Endothelial cell of umbilical vein (primary cell): Measurements from ENCODE around the gene ERMAP. TPM values are rescaled to one million over a fixed set of nuclear protein-coding genes. Genes with fewer than 3 reads are reported as not detected.
"Not testable (repeated sequence)": the region's sequence is repeated elsewhere in the genome, so short reads cannot be mapped to it uniquely, and the experiment has no call there.

Experiments used
- BruUV-seq: library from RNA; stranded (reverse); fragments of 400-500 nt; replicated peaks from 2 replicates; lab custom pipeline; 2021; lab: Mats Ljungman, UMichigan
- CTCF ChIA-PET: fragments of 300-600, 350-600 bp; sonication (Branson Sonifier 250); formaldehyde crosslinking; loops from one replicate; lab custom pipeline; 2021; ENCODE audit warnings: antibody characterized with exemption, inconsistent platforms; lab: Charles Lee
- POLR2A ChIA-PET: fragments of 300-600, 350-600 bp; sonication (Branson Sonifier 250); formaldehyde crosslinking; loops from one replicate; lab custom pipeline; 2021; ENCODE audit warnings: antibody characterized with exemption, inconsistent platforms; lab: Charles Lee
- DNase-seq: peaks from one replicate; pipeline ENCODE4 v3.0.0-alpha.2; 2011; ENCODE audit warnings: low read depth, low spot score
- FAIRE-seq: peaks from 2 replicates; lab custom pipeline; 2011; peaks lifted over from hg19 to GRCh38; lab: Jason Lieb, UNC
- H2AFZ ChIP-seq: 2 replicates; pipeline ENCODE4 v1.6.0; 2012; ENCODE audit warnings: low read depth, low read length, control low read depth, inconsistent platforms
- H3K27ac ChIP-seq: 2 replicates; pipeline ENCODE4 v1.5.1; 2011; ENCODE audit warnings: low read depth, mild to moderate bottlenecking, control low read depth, low read length, moderate library complexity; ENCODE audit not compliant: insufficient read depth
- H3K27me3 ChIP-seq, 2 experiments: 2 replicates each; pipeline versions ENCODE4 v1.6.0 to v1.6.1; 2011; ENCODE audit warnings: low read length in 2 of 2, mixed read lengths in 1 of 2; ENCODE audit not compliant: control insufficient read depth in 2 of 2, insufficient read depth in 2 of 2
- H3K36me3 ChIP-seq, 2 experiments: 2 replicates in 1 of 2; 3 replicates in 1 of 2; pipeline ENCODE4 v1.5.1; 2011; ENCODE audit warnings: low read length in 2 of 2, mild to moderate bottlenecking in 1 of 2, moderate library complexity in 1 of 2; ENCODE audit not compliant: control insufficient read depth in 2 of 2, insufficient read depth in 2 of 2; ENCODE audit errors: extremely low read depth in 1 of 2
- H3K4me1 ChIP-seq: 3 replicates; pipeline ENCODE4 v1.5.1; 2011; ENCODE audit warnings: mild to moderate bottlenecking, low read length; ENCODE audit not compliant: control insufficient read depth, insufficient read depth; ENCODE audit errors: extremely low read depth
- H3K4me2 ChIP-seq: 2 replicates; pipeline ENCODE4 v1.6.1; 2011; ENCODE audit warnings: low read length, control low read depth, mixed read lengths; ENCODE audit not compliant: insufficient read depth
- H3K4me3 ChIP-seq, 3 experiments: fragments of 200-600 bp in 1 of 3; sonication (generic), shearing (Covaris generic) in 1 of 3; replicated peaks in 1 of 3; 2 replicates each; pipeline ENCODE4 v1.5.1; 2011 to 2016; ENCODE audit warnings: control low read depth in 3 of 3, low read length in 3 of 3, mild to moderate bottlenecking in 2 of 3, inconsistent platforms in 1 of 3, low read depth in 1 of 3, moderate library complexity in 1 of 3; ENCODE audit not compliant: insufficient read depth in 1 of 3
- H3K79me2 ChIP-seq: 2 replicates; pipeline ENCODE4 v1.6.0; 2012; ENCODE audit warnings: low read length, inconsistent platforms; ENCODE audit not compliant: control insufficient read depth, insufficient read depth
- H3K9ac ChIP-seq: replicated peaks from 2 replicates; pipeline ENCODE3; 2011; ENCODE audit warnings: low read length, control low read depth; ENCODE audit not compliant: insufficient read depth; ENCODE audit errors: extremely low read depth
- H3K9me1 ChIP-seq: replicated peaks from 3 replicates; pipeline ENCODE4 v1.6.0; 2011; ENCODE audit warnings: mild to moderate bottlenecking, low read length; ENCODE audit not compliant: control insufficient read depth, insufficient read depth; ENCODE audit errors: extremely low read depth
- H3K9me3 ChIP-seq: replicated peaks from 2 replicates; pipeline ENCODE4 v1.5.1; 2012; ENCODE audit warnings: low read length, inconsistent platforms; ENCODE audit not compliant: control insufficient read depth, insufficient read depth
- H4K20me1 ChIP-seq: replicated peaks from 2 replicates; pipeline ENCODE3; 2011; ENCODE audit warnings: mild to moderate bottlenecking, low read length; ENCODE audit not compliant: control insufficient read depth, insufficient read depth; ENCODE audit errors: extremely low read depth
- GATA2 ChIP-seq: IDR thresholded peaks from 2 replicates; pipeline ENCODE4 v1.7.0; 2011; ENCODE audit warnings: low read depth, mild to moderate bottlenecking, moderate library complexity, mixed read lengths, low read length; ENCODE audit not compliant: insufficient read length, insufficient read depth
- MYC ChIP-seq: IDR thresholded peaks from one replicate; pipeline ENCODE4 v1.6.1; 2011; ENCODE audit warnings: mild to moderate bottlenecking, low read depth, low read length
- dilution Hi-C: fragments of 300-500 bp; cut with MboI; formaldehyde crosslinking; loops from one replicate; pipeline ENCODE4 v1.15.0; 2019; ENCODE audit warnings: low sequenced_read_pairs; ENCODE audit not compliant: extremely low pct_ligation_motif_present
- intact Hi-C: fragments of 100-400 bp; cut with micrococcal nuclease; formaldehyde crosslinking; loops from one replicate; pipeline ENCODE4 v1.10.0; 2022
- polyA plus RNA-seq, 4 experiments: library from polyadenylated mRNA; depleted of rRNA in 3 of 4; stranded (reverse) in 3 of 4; unstranded in 1 of 4; fragments of >200 nt; gene quantifications; 2 replicates each; pipeline versions ENCODE4 v1.2.1 to v1.2.3, GENCODE V29; 2011 to 2012; ENCODE audit warnings: missing spikeins in 1 of 4
- total RNA-seq: library from RNA; stranded (reverse); gene quantifications from 2 replicates; pipeline ENCODE4 v1.2.3, GENCODE V29; 2021

ERMAP gene
- total and polyA plus RNA-seq, 2 donors (not counting 3 experiments of a cell fraction or from before 2014, with no cell fraction given) = 7.8 to 8.6 TPM

DNA sequence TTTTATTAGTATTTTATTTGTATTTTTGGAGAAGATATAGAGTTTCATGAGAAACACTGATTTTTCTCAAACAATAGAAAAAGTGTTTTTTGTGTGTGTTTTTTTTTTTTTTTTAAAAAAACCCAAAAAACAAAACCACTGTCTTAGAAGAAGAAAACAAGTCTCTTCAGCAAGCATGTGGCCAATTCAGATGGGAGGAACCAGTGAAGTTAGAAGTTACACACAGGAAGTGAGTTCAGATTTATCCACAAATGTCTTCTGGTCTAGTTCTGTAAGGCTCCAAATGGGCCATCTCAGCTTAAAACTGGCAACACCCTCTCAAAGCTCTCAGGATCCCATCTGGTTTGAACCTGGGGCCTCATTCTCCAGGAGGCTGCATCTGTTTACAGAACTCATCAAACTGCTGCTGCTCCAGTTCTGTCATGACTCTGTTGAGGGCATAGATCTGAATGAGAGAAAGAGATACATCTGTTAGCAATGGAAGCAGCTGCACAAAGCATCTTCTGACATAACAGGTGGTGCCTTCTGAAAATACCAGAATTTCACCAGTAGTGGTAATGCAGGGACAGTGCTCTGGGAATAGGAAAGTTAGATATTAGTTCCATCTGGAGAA lies 9.8 kb upstream of the ERMAP start:
- no peak overlapping the region for H3K4me2 ChIP-seq
- no peaks in the 10 kb centered on the region for H3K9me3 ChIP-seq
- H3K9ac ChIP-seq = no peak overlapping the region
- no peaks in the 10 kb centered on the region for H4K20me1 ChIP-seq
- H3K79me2 ChIP-seq = no peaks in the 10 kb centered on the region
- no peaks in the 10 kb centered on the region for H3K36me3 ChIP-seq
- intact Hi-C loops (no loop called here), dilution Hi-C loops (no loop called here)
- H2AFZ ChIP-seq = no peak overlapping the region
- FAIRE-seq = no peak
- ChIA-PET CTCF (interaction anchor here (1.2 kb wide), 1 partner anchor 29 kb away, joined by 6 read pairs; no protein-coding TSS in a partner anchor), POLR2A (no interaction called here)
- no peak overlapping the region for H3K27ac ChIP-seq
- no peak for TF ChIP-seq MYC
- no peak for TF ChIP-seq GATA2
- H3K9me1 ChIP-seq = no peaks in the 10 kb centered on the region
- no TSS peak for BruUV-seq
- H3K27me3 ChIP-seq = no peaks in the 10 kb centered on the region
- H3K4me3 ChIP-seq = no peak overlapping the region
- H3K4me1 ChIP-seq = no peaks in the 10 kb centered on the region
- no peak for DNase-seq

DNA sequence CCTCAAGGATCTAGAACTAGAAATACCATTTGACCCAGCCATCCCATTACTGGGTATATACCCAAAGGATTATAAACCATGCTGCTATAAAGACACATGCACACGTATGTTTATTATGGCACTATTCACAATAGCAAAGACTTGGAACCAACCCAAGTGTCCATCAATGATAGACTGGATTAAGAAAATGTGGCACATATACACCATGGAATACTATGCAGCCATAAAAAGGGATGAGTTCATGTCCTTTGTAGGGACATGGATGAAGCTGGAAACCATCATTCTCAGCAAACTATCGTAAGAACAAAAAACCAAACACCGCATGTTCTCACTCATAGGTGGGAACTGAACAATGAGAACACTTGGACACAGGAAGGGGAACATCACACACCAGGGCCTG lies 2.1 kb upstream of the ERMAP start:
- DNase-seq, H3K79me2 ChIP-seq, FAIRE-seq, CTCF ChIA-PET, H2AFZ ChIP-seq, H3K27me3 ChIP-seq, H3K36me3 ChIP-seq, BruUV-seq, POLR2A ChIA-PET, H3K9me1 ChIP-seq, H3K9me3 ChIP-seq, intact Hi-C loops, dilution Hi-C loops, H3K4me2 ChIP-seq, H3K9ac ChIP-seq, H4K20me1 ChIP-seq, H3K27ac ChIP-seq, H3K4me3 ChIP-seq: not testable (repeated sequence)
- H3K4me1 ChIP-seq = peaks cover 18% of the 10 kb centered on the region
